Epidermal melanocyte (primary cell): ENCODE data around the gene CCNJ.
"Not testable (repeated sequence)": the region's sequence is repeated elsewhere in the genome, so short reads cannot be mapped to it uniquely, and the experiment has no call there.

Experiments
- DNase-seq: peaks from one replicate; pipeline ENCODE4 v3.0.0; 2011; ENCODE audit warnings: low spot score; ENCODE audit not compliant: insufficient read length

The CCNJ gene, protein sequence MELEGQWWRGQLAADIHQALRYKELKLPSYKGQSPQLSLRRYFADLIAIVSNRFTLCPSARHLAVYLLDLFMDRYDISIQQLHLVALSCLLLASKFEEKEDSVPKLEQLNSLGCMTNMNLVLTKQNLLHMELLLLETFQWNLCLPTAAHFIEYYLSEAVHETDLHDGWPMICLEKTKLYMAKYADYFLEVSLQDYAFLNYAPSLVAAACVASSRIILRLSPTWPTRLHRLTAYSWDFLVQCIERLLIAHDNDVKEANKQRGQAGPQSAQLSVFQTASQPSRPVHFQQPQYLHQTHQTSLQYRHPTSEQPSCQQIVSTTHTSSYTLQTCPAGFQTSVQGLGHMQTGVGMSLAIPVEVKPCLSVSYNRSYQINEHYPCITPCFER

GRCh38 chr10:96043033-96043892 is at the start of gene CCNJ:
Gene CCNJ (plus strand): TSS chr10:96043583. CDS start chr10:96044394, 811 bp downstream.
- peak; percentile 92 for DNase-seq

DNA sequence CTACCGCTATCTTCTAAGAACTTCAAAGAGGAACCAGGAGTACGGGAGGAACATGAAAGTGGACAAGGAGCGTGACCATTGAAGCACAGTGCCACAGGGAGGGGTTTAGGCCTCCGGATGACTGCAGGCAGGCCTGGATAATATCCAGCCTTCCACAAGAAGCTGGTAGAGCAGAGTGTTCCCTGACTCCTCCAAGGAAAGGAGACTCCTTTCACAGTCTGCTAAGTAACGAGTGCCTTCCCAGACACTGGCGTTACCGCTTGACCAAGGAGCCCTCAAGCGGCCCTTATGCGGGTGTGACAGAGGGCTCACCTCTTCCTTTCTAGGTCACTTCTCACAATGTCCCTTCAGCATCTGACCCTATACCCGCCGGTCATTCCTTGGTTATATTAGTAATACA is 49.0 kb upstream of the CCNJ start:
- not testable (repeated sequence) for DNase-seq

- no peak for DNase-seq
Measured at GRCh38 chr10:95998255-95998784, 45.1 kb upstream of the CCNJ start.

- DNase-seq = no peak
Measured at GRCh38 chr10:96013956-96014355, 29.4 kb upstream of the CCNJ start.

DNA sequence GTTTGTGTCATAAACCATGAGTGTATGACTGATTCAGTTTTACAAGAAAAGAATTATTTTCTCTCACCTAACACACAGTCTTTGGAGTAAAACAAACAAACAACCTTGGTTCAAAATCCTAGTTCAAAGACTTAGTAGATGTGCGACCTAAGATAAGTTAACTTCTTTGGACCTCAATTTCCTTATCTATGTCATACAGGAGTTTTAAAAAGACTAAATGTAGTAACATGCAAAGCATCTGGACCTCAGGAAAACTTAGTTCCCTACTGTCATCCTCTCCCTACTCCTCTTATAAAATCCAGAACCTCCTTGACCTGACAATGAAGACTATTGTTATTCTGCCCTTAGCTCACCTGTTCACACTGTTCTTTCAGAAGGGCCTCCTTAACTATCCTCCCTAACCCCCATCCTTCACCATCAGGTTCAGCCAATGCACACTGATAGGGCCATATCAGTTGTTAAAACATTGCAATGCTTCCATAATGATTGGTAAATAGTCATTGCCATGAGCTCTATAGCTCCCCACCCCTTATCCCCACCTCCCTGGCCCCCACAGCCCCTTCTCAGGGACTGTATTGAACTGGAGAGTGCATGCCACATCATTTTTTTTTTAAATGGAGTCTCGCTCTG is 28.8 kb upstream of the CCNJ start:
- DNase-seq = no peak

DNA sequence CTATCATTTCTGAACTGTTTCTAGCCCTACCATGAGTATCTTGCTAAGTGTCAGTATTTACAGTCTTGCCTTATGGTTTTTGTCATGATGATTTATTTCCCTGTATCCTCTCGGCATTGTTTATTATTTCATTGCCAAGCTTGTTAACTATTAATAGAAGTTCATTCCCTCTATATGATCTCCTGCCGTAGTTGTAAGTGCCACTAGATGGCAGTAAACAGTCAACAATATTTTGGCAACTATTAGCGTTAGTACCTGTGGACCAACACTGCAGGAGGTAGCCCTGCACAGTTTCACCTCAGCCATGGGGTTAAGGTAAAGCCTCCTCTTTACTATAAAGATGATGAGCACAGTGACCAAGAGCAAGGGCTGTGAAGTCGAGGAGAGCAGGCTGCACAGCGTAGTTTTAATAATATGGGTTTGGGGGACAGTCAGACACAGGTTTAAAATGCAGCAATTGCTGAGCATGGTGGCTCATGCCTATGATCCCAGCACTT is 26.1 kb upstream of the CCNJ start:
- no peak for DNase-seq

DNA sequence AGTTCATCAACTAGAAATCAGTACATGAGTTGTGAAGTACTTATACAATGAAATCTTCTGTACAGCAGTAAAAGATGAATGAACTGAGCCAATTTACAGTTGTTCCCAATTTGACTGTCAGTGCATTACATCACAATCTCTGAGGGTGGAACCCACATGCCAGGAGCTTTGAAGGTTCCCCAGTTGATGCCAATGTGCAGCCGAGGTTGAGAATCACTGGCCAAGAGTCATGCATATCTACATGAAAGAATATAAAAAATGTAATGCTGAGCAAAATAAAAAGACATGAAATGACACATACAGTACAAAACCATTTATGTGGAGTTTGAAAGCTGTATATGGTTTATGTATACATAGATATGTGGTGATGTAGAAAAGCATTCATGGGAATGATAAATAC is 22.1 kb upstream of the CCNJ start:
- no peak for DNase-seq

- no peak for DNase-seq
Measured at GRCh38 chr10:96022739-96023138, 20.6 kb upstream of the CCNJ start.

GRCh38 chr10:96023168-96023567 is 20.2 kb upstream of the CCNJ start:
- no peak for DNase-seq

GRCh38 chr10:96025566-96025965 is 17.8 kb upstream of the CCNJ start:
- DNase-seq = no peak

DNA sequence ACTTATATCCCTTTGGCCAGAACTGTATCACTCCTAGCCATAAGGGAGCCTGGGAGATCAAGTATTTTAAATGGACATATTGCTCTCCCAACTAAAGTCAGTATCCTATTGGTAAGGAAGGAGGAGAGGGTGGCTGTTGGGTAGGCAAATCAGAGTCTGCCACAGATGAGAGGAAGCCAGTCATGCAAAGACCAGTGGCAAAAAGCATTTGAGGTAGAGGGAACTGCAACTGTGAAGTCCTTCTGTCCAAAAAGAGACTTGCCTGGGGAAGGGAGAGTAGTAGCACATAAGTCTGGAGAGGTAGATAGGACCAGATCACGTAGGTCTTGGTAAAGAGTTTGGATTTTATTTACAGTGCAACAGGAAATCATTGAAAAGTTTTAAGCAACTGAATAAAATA is 8.8 kb upstream of the CCNJ start:
- DNase-seq = no peak

- no peak for DNase-seq
Measured at GRCh38 chr10:96038476-96039387, 4.7 kb upstream of the CCNJ start.

DNA sequence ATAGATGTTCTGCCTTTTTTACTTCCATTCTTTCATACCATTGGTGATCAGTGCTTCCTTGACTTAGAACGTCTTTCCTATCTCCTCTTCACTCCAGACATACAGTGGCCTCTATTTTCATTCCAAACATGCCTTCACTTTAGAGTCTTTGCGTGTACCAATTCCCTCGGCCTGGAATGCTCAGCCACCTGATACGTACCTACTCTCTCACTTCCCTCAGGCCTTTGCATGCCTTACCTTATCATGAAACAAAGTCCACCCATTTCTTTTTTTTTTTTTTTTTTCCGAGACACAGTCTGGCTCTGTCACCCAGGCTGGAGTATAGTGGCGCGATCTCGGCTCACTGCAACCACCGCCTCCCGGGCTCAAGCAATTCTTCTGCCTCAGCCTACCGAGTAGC is 2.2 kb upstream of the CCNJ start:
- no peak for DNase-seq

- DNase-seq = peak; percentile 37
Measured at GRCh38 chr10:96043893-96044715, 721 bp downstream of the CCNJ start.

DNA sequence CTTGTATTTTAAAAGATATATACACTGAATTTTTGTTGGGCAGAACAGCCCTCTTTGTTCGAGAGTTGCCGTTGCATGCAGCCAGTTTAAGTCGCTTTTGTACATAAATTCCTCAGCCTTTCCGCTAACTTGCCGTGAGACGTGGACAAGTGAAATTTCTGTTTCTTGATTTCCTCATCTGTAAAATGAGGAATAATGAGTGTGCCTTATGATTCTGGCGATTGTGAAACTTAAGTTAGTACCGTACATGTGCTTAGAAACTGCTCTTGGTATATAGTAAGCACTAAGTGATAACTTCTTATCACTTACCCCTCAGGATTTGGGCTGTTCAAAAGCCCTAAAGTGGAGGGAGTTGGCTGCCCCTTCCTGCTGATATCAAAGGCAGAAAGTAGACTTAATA is 1.4 kb downstream of the CCNJ start:
- no peak for DNase-seq

DNA sequence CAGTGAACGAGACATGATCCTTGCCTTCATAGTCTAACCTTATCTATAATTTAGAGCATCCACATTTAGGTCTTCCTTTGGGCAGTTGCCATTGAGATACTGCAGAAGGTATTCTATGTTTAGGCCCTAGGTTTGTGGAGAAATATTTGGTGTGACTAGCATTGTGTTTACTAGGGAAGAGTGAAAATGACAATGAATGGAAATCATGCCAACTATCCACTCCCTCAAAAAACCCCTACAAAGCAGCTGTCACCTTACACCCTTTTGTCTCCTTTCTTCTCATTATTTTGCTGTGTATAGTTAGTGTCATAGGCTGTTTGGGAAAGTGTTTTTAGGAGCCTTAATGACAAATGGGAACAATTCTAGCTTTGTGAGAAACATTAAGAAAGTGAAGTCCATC is 3.2 kb downstream of the CCNJ start:
- DNase-seq = no peak

DNA sequence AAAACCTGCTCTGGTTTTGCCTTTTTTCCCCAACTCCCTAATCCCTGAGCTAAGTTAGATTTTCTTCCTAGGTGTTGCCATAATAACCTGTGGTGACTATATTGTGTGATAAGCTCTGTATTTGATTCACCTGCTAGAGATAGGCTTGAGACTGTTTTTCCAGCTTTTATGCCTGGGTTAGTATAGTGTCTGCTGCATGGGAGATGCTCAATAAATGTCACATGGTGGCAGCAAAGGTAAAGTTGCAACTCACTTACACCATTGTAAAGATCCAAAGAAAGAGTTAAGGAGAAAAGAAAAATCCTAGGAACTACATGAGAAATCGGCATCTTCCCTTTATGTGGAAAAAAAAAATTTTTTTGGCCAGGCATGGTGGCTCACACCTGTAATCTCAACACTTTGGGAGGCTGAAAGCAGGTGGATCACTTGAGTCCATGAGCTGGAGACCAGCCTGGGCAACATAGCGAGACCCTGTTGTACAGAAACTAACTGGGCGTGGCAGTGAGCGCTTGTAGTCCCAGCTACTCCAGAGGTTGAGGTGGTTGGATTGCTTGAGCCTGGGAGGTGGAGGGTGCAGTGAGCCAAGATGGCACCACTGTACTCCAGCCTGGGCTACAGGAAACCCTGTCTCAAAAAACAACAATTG is 3.7 kb downstream of the CCNJ start:
- no peak for DNase-seq

DNA sequence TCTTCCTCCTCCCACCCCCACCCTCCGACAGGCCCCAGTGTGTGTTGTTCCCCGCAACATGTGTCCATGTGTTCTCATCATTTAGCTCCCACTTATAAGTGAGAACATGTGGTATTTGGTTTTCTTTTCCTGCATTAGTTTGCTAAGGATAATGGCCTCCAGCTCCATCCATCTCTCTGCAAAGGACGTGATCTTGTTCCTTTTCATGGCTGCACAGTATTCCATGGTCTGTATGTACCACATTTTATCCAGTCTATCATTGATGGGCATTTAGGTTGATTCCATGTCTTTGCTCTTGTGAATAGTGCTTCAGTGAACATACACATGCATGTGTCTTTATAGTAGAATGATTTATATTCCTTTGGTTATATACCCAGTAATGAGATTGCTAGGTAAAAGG is 4.5 kb downstream of the CCNJ start:
- not testable (repeated sequence) for DNase-seq

GRCh38 chr10:96049340-96049739 is 6.0 kb downstream of the CCNJ start:
- DNase-seq = no peak
